ENCODE measurements around the gene CHST3.
"Not testable (repeated sequence)": the region's sequence is repeated elsewhere in the genome, so short reads cannot be mapped to it uniquely, and the experiment has no call there.

CHST3 gene

GRCh38 chr10:72025832-72026231 lies 61.6 kb downstream of the CHST3 start:
- Histone ChIP-seq H3K4me3 (ENCODE audit: low read depth, low read length) (no peak overlapping the region), H3K9ac (ENCODE audit: low read depth, low read length) (no peak overlapping the region), H3K36me3 (ENCODE audit: control insufficient read depth, insufficient read depth, low read length) (no peaks in the 10 kb centered on the region), H3K27me3 (ENCODE audit: control insufficient read depth, insufficient read depth, low read length) (no peaks in the 10 kb centered on the region), H3K4me1 (ENCODE audit: control insufficient read depth, insufficient read depth, low read length) (no peaks in the 10 kb centered on the region), H3K9me3 (ENCODE audit: control insufficient read depth, insufficient read depth, low read length) (no peaks in the 10 kb centered on the region)

DNA sequence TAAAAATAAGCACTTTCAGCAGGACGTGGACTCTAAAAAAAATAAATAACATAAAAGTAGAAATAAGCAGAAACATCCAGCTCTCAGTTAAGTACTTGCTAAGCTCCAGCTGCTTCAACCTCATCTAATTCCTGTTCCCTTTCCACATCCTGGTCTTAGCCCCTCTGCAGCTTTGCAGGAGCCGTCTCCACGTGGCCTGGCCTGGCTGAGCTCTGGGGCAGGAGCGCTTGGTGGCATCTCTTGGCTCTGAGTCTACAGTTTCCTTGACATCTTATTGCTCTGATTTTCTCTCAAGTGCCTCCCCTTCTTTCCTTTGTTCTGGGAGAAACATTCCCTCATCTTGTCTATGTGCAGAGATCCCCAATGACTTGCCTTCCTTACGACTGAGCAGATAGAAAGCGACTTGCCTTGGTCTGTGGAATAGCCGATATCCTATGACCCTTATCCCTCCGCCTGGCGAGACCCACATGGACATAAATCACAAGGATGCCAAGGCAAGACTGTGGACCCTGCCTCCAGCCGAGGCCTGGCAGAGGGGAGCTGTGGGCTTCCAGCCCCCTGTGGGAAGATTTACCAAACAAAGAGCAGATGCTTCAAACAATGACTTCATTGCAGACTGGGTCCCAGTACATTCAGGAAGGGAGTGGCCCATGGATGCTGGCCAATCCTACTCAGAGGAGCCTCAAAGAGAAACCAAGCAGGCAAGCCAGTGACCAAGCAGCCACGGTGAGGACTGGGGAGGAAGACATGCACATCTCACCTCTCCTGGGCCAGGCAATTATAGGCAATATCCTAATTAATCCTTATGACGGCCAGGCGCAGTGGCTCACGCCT lies 62.3 kb downstream of the CHST3 start:
- no peaks in the 10 kb centered on the region for H3K36me3 ChIP-seq (ENCODE audit: control insufficient read depth, insufficient read depth, low read length)
- H3K4me1 ChIP-seq (ENCODE audit: control insufficient read depth, insufficient read depth, low read length) = no peaks in the 10 kb centered on the region
- H3K9ac ChIP-seq (ENCODE audit: low read depth, low read length) = no peak overlapping the region
- no peaks in the 10 kb centered on the region for H3K27me3 ChIP-seq (ENCODE audit: control insufficient read depth, insufficient read depth, low read length)
- H3K9me3 ChIP-seq (ENCODE audit: control insufficient read depth, insufficient read depth, low read length) = no peaks in the 10 kb centered on the region
- H3K4me3 ChIP-seq (ENCODE audit: low read depth, low read length) = no peak overlapping the region

DNA sequence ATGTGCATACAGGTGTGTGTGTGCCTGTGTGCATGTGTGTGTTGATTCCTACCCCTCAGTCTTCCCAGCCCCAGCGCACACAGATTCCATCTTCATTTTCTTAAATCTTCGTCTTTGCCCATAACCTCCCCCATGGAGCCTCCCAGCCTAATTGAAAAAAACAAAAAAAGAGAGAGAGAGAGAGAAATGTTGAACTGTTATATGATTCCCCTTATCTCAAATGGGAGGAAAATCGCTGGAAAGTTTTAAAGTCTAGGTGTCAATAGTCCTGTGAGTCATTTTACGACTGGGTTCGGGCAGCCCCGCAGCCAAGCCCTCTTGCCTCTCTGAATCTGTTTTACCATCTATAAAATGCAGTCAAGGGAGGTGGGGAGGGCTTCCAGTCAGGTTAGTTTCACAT lies 63.3 kb downstream of the CHST3 start:
- H3K36me3 ChIP-seq (ENCODE audit: control insufficient read depth, insufficient read depth, low read length) = no peaks in the 10 kb centered on the region
- no peaks in the 10 kb centered on the region for H3K4me1 ChIP-seq (ENCODE audit: control insufficient read depth, insufficient read depth, low read length)
- no peaks in the 10 kb centered on the region for H3K9me3 ChIP-seq (ENCODE audit: control insufficient read depth, insufficient read depth, low read length)
- no peak overlapping the region for H3K4me3 ChIP-seq (ENCODE audit: low read depth, low read length)
- no peak overlapping the region for H3K9ac ChIP-seq (ENCODE audit: low read depth, low read length)
- no peaks in the 10 kb centered on the region for H3K27me3 ChIP-seq (ENCODE audit: control insufficient read depth, insufficient read depth, low read length)

DNA sequence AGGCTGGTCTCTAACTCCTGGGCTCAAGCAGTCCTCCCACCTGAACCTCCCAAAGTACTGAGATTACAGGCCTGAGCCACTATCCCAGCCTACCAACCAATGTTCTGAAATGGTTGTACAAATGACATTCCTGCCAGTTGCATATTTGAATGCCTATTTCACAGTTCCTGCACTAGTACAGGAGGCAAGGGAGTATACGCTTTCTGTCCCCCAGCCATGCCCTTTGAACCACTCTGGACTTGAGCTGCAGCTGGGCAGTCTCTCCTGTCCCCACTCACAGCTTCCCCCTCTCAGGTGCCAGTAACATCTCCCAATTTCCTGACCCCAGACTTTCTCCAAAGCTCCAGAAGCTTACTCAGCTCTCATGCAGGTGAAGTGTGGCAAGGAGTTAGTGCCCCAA lies 65.2 kb downstream of the CHST3 start:
- H3K36me3 ChIP-seq (ENCODE audit: control insufficient read depth, insufficient read depth, low read length) = no peaks in the 10 kb centered on the region
- H3K9me3 ChIP-seq (ENCODE audit: control insufficient read depth, insufficient read depth, low read length) = no peaks in the 10 kb centered on the region

GRCh38 chr10:72030762-72031543 lies 66.8 kb downstream of the CHST3 start:
- Histone ChIP-seq H3K9me3 (ENCODE audit: control insufficient read depth, insufficient read depth, low read length) (no peaks in the 10 kb centered on the region), H3K4me1 (ENCODE audit: control insufficient read depth, insufficient read depth, low read length) (no peaks in the 10 kb centered on the region), H3K9ac (ENCODE audit: low read depth, low read length) (no peak overlapping the region), H3K27me3 (ENCODE audit: control insufficient read depth, insufficient read depth, low read length) (no peaks in the 10 kb centered on the region), H3K36me3 (ENCODE audit: control insufficient read depth, insufficient read depth, low read length) (no peaks in the 10 kb centered on the region), H3K4me3 (ENCODE audit: low read depth, low read length) (no peak overlapping the region)

More for the DNA sequence above, 65.2 kb downstream of the CHST3 start:
- Histone ChIP-seq H3K27me3 (ENCODE audit: control insufficient read depth, insufficient read depth, low read length) (no peaks in the 10 kb centered on the region), H3K4me3 (ENCODE audit: low read depth, low read length) (no peak overlapping the region), H3K4me1 (ENCODE audit: control insufficient read depth, insufficient read depth, low read length) (no peaks in the 10 kb centered on the region), H3K9ac (ENCODE audit: low read depth, low read length) (no peak overlapping the region)

GRCh38 chr10:72031706-72032105 lies 67.5 kb downstream of the CHST3 start:
- Histone ChIP-seq H3K9ac (ENCODE audit: low read depth, low read length) (no peak overlapping the region), H3K27me3 (ENCODE audit: control insufficient read depth, insufficient read depth, low read length) (no peaks in the 10 kb centered on the region)

GRCh38 chr10:72032409-72033162 lies 68.4 kb downstream of the CHST3 start:
- H3K36me3 ChIP-seq (ENCODE audit: control insufficient read depth, insufficient read depth, low read length); H3K27me3 ChIP-seq (ENCODE audit: control insufficient read depth, insufficient read depth, low read length): not testable (repeated sequence)

More at GRCh38 chr10:72031706-72032105, 67.5 kb downstream of the CHST3 start:
- no peaks in the 10 kb centered on the region for H3K9me3 ChIP-seq (ENCODE audit: control insufficient read depth, insufficient read depth, low read length)
- no peaks in the 10 kb centered on the region for H3K4me1 ChIP-seq (ENCODE audit: control insufficient read depth, insufficient read depth, low read length)
- no peaks in the 10 kb centered on the region for H3K36me3 ChIP-seq (ENCODE audit: control insufficient read depth, insufficient read depth, low read length)
- H3K4me3 ChIP-seq (ENCODE audit: low read depth, low read length) = no peak overlapping the region

DNA sequence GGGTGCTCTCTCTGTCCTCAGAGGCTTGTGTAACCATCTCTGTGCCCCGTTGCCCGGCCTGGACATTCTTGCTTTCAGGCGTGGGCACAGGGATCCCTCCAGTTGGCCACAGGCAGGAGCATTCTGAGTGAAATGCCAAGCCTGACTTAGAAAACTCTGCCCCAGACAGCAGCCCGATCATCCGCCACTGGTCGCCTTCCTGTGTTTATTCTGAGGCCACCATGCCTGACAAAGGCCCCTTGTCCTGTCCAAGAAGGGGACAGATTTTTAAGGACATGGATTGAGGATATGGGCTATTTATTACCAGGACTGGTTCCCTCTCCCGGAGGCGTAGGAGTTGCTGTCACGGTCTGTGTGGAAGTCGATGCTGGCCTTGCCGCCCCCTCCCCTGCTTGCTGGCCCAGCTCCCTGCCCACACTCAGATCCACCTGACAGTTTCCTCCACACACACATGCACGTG lies 69.9 kb downstream of the CHST3 start:
- Histone ChIP-seq H3K27me3 (ENCODE audit: control insufficient read depth, insufficient read depth, low read length) (no peaks in the 10 kb centered on the region), H3K4me1 (ENCODE audit: control insufficient read depth, insufficient read depth, low read length) (no peaks in the 10 kb centered on the region), H3K9me3 (ENCODE audit: control insufficient read depth, insufficient read depth, low read length) (no peaks in the 10 kb centered on the region), H3K4me3 (ENCODE audit: low read depth, low read length) (no peak overlapping the region), H3K9ac (ENCODE audit: low read depth, low read length) (no peak overlapping the region), H3K36me3 (ENCODE audit: control insufficient read depth, insufficient read depth, low read length) (no peaks in the 10 kb centered on the region)

More at GRCh38 chr10:72032409-72033162, 68.4 kb downstream of the CHST3 start:
- not testable (repeated sequence) for H3K9me3 ChIP-seq (ENCODE audit: control insufficient read depth, insufficient read depth, low read length); H3K4me3 ChIP-seq (ENCODE audit: low read depth, low read length); H3K9ac ChIP-seq (ENCODE audit: low read depth, low read length); H3K4me1 ChIP-seq (ENCODE audit: control insufficient read depth, insufficient read depth, low read length)

- H3K9ac ChIP-seq (ENCODE audit: low read depth, low read length) = no peak overlapping the region
- H3K36me3 ChIP-seq (ENCODE audit: control insufficient read depth, insufficient read depth, low read length) = no peaks in the 10 kb centered on the region
- H3K9me3 ChIP-seq (ENCODE audit: control insufficient read depth, insufficient read depth, low read length) = no peaks in the 10 kb centered on the region
- H3K4me1 ChIP-seq (ENCODE audit: control insufficient read depth, insufficient read depth, low read length) = no peaks in the 10 kb centered on the region
- no peaks in the 10 kb centered on the region for H3K27me3 ChIP-seq (ENCODE audit: control insufficient read depth, insufficient read depth, low read length)
- no peak overlapping the region for H3K4me3 ChIP-seq (ENCODE audit: low read depth, low read length)
Measured at GRCh38 chr10:72034761-72035160, 70.6 kb downstream of the CHST3 start.

- H3K9me3 ChIP-seq (ENCODE audit: control insufficient read depth, insufficient read depth, low read length) = no peaks in the 10 kb centered on the region
- no peaks in the 10 kb centered on the region for H3K36me3 ChIP-seq (ENCODE audit: control insufficient read depth, insufficient read depth, low read length)
- H3K4me1 ChIP-seq (ENCODE audit: control insufficient read depth, insufficient read depth, low read length) = no peaks in the 10 kb centered on the region
- H3K9ac ChIP-seq (ENCODE audit: low read depth, low read length) = no peak overlapping the region
- H3K4me3 ChIP-seq (ENCODE audit: low read depth, low read length) = no peak overlapping the region
- H3K27me3 ChIP-seq (ENCODE audit: control insufficient read depth, insufficient read depth, low read length) = no peaks in the 10 kb centered on the region
Measured at GRCh38 chr10:72035252-72035887, 71.2 kb downstream of the CHST3 start.

GRCh38 chr10:72037266-72037665 lies 73.1 kb downstream of the CHST3 start:
- H3K4me3 ChIP-seq (ENCODE audit: low read depth, low read length) = no peak overlapping the region
- no peaks in the 10 kb centered on the region for H3K36me3 ChIP-seq (ENCODE audit: control insufficient read depth, insufficient read depth, low read length)
- no peaks in the 10 kb centered on the region for H3K27me3 ChIP-seq (ENCODE audit: control insufficient read depth, insufficient read depth, low read length)
- no peak overlapping the region for H3K9ac ChIP-seq (ENCODE audit: low read depth, low read length)
- no peaks in the 10 kb centered on the region for H3K9me3 ChIP-seq (ENCODE audit: control insufficient read depth, insufficient read depth, low read length)
- H3K4me1 ChIP-seq (ENCODE audit: control insufficient read depth, insufficient read depth, low read length) = no peaks in the 10 kb centered on the region

Data from iPS-15b (cell line).